ENCODE measurements around the gene FUOM.

DNA sequence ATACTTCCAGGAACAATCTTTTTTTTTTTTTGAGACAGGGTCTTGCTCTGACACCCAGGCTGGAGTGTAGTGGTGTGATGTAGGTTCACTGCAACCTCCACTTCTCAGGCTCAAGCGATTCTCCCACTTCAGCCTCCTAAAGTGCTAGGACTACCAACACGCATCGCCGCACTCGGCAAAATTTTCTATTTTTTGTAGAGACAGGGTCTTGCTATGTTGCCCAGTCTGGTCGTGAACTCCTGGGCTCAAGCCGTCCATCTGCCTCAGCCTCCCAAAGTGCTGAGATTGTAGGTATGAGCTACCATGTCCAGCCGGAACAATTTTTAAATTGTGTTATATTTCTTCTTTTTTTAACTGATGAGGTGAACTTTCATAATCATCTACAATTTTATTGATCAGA, 47.0 kb downstream of the FUOM start:
- TF ChIP-seq, protein P1, sequence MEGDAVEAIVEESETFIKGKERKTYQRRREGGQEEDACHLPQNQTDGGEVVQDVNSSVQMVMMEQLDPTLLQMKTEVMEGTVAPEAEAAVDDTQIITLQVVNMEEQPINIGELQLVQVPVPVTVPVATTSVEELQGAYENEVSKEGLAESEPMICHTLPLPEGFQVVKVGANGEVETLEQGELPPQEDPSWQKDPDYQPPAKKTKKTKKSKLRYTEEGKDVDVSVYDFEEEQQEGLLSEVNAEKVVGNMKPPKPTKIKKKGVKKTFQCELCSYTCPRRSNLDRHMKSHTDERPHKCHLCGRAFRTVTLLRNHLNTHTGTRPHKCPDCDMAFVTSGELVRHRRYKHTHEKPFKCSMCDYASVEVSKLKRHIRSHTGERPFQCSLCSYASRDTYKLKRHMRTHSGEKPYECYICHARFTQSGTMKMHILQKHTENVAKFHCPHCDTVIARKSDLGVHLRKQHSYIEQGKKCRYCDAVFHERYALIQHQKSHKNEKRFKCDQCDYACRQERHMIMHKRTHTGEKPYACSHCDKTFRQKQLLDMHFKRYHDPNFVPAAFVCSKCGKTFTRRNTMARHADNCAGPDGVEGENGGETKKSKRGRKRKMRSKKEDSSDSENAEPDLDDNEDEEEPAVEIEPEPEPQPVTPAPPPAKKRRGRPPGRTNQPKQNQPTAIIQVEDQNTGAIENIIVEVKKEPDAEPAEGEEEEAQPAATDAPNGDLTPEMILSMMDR (IDR thresholded peaks at IDR 0.05) = no peak
- TF ChIP-seq POLR2A (IDR thresholded peaks at IDR 0.05) (no peak), EP300 (IDR thresholded peaks at IDR 0.05) (no peak), POLR2AphosphoS5 (IDR thresholded peaks at IDR 0.05) (no peak)

Data from upper lobe of left lung (tissue), 4 donors.